Measurements from ENCODE around the gene TOMM40.
"Not testable (repeated sequence)": the region's sequence is repeated elsewhere in the genome, so short reads cannot be mapped to it uniquely, and the experiment has no call there.

The TOMM40 gene

DNA sequence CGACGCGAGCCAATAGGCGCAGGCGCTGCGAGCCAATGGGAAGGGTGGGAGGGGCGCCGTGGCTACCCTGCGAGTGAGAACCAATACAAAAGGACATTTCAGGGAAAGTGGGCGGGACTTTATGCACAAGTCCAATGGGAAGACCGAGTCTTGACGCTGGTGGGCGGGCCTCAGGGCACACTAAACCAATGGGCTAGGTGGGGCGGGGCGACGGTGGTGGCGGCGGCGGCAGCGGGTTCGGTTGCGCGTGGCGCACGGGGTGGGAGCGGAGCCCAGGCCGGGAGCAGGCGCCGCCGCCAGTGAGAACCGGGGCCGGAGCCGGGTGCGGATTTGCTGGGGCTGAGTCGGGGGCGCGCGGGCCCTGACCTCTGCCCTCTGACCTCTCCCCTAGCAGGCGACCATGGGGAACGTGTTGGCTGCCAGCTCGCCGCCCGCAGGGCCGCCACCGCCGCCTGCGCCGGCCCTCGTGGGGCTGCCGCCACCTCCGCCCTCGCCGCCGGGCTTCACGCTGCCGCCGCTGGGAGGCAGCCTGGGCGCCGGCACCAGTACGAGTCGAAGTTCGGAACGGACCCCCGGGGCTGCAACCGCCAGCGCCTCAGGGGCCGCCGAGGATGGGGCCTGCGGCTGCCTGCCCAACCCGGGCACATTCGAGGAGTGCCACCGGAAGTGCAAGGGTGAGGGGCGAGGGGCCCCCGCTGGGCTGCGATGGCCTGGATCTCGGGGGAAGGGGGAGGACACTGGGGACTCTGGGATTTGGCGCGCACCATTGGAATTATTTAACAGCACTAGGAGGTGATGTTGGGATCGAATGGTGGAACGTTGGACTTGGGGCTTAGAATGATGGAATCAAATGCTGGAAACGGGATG, at the start of gene TOMM40:
TOMM40 (plus strand) TSS at position 239 of the 867 bp plus-strand sequence; CDS start at position 401, 162 bp downstream.
- DNase-seq: peak; percentile 100

DNA sequence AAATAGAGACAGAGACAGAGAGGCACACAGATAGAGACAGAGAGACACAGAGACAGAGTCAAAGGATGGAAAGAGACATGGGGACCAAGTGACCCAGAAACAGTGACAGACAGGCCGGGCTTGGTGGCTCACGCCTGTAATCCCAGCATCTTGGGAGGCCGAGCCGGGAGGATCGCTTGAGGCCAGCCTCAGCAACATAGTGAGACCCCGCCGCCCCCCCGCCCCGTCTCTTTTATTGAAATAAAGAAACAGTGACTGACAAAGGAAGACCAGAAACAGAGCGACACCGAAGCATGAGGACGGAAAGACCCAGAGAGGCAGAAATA, 45.8 kb upstream of the TOMM40 start:
- DNase-seq: no peak

DNA sequence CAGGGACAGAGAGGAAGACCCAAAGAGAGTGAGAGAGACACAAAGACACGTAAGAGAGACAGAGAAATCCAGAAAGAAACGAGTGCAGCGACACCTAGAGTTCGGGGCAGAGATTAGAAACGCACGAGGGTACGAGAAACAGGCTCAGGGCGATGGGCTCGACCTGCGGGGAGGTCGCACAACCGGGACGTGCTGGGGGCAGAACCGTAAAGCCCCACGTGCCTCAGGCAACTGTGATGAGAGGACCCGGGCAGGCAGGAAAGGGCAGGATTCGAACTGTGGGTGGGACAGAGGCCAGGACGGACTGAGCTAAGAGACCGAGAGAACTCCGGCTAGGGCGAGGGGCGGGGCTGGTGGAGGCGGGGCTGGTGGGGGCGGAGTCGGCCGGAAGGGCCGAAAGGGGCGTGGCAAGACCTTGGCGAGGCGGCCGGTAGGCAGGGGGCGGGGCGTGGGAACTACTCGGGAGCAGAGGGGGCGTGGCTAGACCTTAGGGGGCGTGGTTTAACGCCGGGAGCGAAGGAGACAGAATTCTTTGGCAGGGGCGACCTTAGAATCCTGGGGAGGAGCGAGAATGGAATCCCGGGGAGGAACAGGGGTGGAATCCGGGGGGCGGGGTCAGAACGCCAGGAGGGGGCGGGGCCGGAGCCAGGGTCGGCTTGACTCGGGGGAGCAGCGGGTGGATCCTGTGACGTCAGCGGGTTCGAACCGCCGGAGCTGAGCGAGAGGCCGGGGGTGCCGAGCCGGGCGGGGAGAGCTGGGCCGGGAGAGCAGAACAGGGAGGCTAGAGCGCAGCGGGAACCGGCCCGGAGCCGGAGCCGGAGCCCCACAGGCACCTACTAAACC, 45.2 kb upstream of the TOMM40 start, which contains the start of gene NECTIN2:
NECTIN2 (plus strand) TSS at position 686 of the 843 bp plus-strand sequence. CDS start 229 bp downstream, outside the sequence.
- peak; percentile 93 to 97 for DNase-seq

DNA sequence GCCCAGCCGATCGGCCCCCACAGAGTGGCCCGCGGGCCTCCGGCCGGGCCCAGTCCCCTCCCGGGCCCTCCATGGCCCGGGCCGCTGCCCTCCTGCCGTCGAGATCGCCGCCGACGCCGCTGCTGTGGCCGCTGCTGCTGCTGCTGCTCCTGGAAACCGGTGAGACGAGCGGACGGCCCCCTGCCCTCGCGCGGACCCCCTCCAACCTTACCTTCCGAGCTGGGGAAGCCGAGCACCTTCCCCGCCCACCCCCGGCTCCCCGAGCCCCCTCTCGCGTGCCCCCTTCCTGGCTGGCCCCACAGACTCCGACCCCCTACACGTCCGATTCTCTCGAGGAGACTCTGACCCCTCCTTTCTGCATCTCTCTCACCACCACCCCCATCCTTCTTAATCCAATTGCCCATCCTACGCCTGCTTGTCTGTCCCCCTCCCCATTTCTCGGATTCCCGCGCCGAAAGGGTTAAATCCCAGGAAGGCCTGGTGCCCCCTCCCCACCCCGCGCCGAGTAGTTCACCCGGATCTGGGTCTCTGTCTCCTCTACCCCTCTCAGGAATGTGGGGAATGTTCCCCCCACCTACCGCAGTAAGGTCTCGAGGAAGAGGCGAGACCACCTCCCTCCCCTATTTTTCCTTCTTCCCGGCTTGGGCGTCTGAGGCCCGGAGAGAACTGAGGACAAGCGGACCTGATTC, 44.5 kb upstream of the TOMM40 start:
- no peak for DNase-seq

DNA sequence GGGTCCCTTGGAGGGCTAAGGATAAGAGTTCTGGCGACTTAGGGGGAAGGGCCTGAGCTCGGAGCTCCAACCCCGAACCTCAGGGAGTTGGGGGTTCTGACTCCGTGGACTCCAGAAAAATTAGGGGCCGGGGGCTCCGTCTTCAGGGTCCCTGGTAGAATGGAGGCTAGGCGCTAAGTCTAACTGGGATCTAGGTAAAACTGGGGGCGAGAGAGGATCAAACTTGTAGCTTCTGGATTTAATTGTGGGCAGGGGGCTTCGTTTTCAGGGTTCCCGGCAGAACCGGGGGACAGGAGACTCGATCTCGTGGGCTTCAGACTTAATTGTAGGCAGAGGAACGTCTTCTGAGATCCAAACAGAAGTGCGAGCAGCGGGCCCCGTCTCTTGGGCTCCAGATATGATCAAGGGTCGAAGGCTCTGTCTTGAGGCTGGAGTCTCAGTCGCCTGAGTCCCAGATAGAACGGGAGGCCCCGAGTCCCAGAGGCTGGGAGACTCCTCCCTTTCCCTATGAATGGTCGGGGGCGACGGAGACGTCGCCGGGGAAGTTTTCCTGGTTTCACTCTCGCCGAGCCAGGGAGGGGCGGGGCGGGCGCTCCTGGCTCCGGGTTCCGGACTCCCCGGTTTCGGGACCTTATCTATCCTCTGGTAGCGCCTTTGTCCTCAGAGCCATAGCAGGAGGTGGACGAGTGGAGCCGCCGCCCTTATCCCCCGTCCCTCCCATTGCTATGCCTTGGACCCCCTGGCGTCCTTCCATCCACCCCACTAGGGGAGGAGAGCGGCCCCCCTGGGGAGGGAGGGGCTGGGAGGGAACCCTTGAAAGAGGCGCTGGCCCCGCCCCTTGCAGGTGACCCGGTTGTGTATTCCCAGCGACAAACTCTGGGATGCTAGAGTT, 43.7 kb upstream of the TOMM40 start:
- peak in 1 of 2 experiments; percentile 13 for DNase-seq

DNA sequence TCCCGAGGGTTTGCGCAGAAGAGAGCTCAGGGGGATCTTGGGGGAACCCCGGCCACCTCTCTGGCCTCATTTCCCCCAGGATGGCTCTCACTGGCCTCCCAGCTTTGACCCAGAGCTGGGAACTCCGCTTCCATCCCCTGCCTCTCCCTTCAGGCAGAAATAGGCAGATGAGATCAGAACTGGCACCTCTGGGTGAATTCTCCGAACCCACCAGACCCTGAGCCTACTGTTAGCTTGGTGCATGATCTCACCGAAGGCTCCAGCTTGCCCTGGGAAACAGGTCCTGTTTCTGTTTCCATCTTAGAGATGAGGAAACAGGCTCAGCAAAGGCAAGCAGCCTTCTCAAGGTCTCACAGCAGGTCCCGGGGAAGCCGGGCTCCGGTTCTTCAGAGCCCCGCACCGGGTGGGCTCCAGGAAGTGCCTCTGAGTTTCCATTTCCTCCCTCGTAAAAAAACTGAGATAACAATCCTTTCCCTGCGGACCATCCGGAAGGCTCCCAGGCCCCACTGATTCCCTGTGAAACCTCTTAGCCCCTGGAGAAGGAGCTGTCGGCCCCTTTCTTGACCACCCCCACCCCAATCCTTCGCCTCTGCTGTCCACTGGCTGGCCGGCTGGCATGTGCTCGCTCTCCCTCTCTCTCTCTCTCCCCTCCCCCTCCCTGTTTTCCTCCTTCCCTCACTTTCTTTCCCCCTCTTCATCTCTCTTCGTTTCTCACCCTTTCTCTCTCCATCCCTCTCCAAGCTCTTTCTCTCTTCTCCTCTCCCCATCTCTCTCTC, 42.8 kb upstream of the TOMM40 start:
- DNase-seq: no peak

DNA sequence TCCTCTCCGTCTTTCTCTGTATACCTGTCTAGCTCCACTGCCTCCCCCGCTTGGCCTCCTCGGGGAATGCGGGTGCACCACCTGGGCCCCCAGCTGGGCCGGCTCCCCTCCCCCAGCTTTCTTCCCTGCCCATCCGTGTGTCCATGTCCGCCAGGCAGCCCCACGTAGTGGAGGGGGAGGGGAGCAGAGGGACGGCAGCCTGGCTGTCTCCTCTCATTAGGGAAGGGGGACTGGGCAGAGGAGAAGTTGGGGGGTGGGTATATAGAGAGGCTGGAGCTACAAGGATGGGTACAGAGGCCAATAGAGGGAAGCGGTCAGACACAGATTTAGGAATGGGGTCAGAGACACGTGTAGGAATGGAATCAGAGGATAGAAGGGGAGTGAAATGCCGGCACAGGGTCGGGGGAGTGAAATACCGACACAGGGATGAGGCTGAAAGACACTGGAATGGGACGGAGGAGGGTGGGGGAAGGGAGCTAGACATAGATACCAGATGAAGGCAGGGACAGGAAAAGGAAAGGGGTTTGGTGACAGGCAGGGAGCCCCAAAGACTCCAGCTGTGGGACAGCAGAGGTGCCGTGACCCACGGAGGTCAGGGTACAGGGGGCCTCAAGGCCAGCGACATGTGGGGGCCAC, 42.1 kb upstream of the TOMM40 start:
- no peak for DNase-seq

DNA sequence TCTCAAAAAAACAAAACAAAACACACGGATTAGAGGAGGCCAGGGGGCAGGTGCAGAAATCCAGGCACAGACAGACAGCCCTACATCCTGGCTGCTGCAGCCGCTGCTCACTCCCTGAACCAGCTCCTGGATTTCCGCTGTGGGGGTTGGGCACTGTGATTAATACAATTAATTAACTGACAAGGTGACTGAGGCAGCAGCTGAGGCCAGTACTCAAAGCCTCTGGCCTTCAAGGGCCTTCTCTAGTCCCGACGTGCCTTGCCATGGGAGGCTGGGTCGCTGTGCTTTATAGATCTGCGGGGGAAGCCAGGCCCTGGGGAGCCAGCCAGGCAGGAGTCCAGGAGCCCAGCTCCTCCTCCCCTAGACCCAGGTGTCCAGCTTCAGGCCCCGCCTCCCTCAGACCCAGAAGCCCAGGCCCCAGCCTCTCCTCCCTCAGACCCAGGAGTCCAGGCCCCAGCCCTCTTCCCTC, 40.4 kb upstream of the TOMM40 start:
- no peak for DNase-seq

DNA sequence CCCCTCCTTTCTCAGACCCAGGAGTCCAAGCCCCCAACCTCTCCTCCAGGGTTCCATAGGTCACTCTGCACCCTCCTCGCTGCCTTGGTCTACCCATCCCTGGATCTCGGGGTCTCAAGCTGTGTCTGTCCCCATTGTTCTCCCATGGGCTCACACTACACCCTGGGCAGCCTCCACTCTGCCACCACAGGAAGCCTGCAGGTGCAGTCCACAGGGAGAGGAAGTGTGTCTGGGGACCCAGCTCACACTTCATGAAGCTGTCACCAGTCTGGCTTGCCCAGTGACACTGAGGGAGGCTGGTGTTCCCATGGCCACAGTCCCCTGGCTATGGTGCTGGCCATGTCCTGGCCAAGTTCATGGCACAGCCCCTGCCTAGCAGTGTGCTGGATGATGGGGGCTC, 39.6 kb upstream of the TOMM40 start:
- peak in 1 of 2 experiments; percentile 16 for DNase-seq

DNA sequence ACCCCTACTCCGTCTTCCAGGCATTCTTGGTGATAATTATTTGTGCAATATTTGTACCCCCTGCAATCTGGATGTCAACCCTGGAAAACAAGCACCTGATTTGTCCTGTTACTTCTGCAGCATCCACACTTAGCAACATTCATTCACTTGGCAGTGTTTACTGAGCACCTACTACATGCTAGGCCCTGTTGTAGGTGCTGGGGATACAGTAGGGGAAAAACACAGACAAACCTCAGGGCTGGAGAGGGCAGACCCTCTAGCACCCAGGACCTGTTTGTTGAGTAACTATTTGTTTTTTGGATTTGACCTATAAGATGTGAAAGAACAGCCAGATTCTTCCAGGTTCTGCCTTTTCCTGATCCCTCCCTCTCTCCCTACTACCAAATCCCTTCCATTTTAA, 35.4 kb upstream of the TOMM40 start:
- no peak for DNase-seq

DNA sequence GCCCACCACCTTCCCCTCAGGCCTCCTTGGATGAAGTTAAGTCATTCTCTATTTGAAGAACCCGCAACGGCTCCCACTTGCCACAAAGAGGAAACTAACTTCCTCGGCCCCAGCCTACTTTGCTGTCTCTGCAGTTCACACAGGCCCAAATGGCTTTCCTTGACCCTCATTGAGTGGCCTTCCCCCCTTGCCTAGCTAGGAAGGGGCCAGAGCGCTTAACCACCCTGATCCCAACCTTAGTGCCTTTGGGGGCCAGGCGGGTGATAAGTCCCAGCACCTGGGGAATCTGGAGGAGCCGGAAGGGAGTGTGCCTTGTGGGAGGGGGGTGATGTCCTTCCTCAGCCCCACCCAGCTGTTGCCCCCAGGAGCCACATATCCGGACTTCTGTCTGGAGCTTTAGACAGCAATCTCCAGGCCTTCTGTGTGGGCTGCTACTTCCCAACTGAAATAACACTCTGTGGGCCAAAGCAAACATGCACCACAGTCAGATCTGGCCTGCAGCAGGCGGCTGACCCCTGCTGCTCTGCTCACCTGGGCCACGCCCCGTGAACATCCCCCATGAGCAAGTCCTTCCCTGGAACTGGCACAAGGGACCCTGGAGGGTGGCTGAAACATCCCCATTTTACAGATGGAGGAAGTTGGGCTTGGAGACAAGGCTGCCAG, 34.5 kb upstream of the TOMM40 start:
- DNase-seq: peak; percentile 86 to 93

DNA sequence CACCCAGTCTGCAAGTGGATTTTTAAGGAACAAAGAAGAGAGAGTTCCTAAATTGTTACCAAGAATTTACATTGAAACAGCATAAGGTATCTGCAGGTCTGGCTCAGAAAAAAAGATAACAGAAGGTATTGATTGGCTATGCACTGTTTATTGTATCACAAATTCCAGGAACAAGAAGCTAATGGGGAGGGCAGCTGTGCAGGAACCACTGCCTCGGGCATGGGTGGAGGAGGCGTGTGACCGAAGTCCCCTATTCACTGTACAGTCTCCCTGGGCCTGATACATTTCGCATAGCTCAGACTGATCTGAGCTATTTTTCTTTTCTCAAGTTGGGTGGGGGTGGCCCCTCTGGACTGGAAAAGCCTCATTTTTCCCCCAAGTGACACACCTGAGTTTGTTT, 33.2 kb upstream of the TOMM40 start:
- no peak for DNase-seq

DNA sequence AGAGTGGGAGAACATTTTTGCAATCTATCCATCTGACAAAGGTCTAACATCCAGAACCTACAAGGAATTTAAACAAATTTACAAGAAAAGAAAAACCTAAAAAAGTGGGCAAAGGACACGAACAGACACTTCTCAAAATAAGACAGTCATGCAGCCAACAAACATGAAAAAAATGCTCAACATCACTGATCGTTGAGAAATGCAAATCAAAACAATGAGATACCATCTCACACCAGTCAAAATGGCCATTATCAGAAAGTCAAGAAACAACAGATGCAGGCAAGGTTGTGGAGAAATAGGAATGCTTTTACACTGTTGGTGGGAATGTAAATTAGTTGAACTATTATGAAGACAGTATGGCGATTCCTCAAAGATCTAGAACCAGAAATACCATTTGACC, 29.5 kb upstream of the TOMM40 start:
- DNase-seq: not testable (repeated sequence)

DNA sequence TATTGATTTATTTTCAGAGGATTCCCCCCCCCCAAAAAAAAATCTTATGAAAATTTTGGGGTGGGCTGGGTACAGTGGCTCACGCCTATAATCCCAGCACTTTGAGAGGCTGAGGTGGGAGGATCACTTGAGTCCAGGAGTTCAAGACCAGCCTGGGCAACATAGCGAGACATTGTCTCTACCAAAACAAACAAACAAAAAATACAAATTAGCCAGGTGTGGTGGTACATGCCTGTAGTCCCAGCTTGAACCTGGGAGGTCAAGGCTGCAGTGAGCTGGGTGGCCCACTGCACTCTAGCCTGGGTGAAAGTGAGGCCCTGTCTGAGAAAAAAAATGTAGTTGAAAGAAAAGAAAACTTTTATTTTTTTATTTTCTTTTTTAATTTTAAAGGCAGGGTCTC, 27.1 kb upstream of the TOMM40 start:
- no peak for DNase-seq

DNA sequence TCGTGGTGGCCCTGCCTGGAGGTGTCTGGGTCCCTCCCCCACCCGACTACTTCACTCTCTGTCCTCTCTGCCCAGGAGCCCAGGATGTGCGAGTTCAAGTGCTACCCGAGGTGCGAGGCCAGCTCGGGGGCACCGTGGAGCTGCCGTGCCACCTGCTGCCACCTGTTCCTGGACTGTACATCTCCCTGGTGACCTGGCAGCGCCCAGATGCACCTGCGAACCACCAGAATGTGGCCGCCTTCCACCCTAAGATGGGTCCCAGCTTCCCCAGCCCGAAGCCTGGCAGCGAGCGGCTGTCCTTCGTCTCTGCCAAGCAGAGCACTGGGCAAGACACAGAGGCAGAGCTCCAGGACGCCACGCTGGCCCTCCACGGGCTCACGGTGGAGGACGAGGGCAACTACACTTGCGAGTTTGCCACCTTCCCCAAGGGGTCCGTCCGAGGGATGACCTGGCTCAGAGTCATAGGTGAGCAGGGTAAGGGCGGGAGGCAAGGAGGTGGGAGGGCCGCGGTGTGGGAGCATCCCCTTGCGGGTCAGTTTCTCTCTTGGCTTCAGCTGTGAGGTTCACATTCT, 25.8 kb upstream of the TOMM40 start:
- no peak for DNase-seq

DNA sequence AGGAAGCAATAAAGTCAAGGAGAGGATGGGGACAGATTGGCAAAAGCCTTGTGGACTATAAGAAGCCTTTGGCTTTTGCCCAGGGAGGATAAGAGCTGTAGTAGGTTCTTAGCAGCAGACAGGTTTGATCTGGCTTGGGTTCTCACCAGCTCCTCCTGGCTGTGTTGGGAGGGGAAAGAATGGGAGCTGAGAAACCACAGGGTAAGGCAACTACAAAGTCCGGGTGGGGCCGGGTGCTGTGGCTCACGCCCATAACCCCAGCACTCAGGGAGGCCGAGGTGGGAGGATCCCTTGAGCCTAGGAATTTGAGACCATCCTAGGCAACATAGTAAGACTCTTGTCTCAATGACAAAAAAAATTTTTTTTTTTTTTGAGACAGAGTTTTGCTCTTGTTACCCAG, 24.4 kb upstream of the TOMM40 start:
- DNase-seq: no peak

DNA sequence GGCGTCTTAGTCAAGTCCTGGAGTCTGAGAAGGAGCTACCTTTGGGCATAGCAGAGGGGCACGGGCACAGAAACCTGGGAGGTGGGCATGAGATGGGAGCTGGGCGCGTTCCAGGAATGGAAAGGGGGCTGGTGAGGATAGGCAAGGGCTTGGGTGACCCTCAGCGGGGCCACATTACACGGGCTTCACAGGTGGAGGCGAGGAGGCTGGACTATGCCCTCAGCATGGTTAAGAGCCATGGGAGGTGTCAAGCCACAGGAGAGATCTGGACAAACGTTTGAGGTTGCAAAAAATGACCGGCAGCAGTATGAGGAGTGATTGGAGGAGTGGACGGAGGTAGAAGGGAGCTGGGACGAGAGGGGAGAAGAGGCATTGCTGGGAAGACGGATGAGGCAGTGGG, 23.5 kb upstream of the TOMM40 start:
- DNase-seq: no peak

DNA sequence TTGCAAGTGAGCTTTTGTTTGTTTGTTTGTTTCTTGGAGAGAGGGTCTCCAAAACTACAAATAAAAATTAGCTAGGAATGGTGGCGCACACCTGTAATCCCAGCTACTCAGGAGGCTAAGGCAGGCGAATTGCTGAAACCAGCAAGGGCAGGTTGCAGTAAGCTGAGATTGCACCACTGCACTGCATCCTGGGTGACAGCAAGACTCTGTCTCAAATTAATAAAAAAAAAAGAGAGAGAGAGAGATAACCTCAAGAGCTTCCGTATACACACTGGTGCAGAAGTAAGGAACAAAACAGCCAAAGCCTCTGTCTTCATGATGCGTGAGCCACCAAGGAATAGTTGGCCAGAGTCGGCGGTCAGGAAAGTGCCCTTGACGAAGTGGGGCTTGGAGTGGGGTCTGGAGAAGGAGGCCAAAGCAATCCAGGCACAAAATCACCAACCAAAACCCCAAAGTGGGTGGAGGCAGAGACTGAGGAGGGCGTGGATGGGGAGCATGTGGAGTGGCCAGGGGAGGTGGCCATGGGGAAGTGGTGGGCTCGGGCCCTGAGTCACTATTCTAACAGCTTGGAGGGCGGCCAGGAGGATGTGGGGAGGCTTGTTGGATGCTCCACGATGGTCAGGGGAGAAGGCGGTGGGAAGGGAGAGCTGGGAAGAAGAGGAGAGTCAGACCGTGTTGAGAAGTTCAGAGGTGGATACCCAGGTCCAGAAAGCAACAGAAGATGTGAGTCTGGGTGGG, 21.2 kb upstream of the TOMM40 start:
- peak; percentile 11 to 20 for DNase-seq

DNA sequence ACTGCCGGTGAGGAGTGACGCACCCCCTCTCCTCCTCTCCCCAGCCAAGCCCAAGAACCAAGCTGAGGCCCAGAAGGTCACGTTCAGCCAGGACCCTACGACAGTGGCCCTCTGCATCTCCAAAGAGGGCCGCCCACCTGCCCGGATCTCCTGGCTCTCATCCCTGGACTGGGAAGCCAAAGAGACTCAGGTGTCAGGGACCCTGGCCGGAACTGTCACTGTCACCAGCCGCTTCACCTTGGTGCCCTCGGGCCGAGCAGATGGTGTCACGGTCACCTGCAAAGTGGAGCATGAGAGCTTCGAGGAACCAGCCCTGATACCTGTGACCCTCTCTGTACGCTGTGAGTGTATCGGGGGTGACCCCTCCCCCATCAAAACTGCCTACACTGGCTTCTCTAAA, 19.2 kb upstream of the TOMM40 start:
- no peak for DNase-seq

Data from Kasumi-1 (cell line).